Fibroblast of mammary gland (primary cell): Measurements from ENCODE around the gene SLC25A12.
"Not testable (repeated sequence)": the region's sequence is repeated elsewhere in the genome, so short reads cannot be mapped to it uniquely, and the experiment has no call there.

ENCODE experiments used
- DNase-seq: peaks from one replicate; pipeline ENCODE4 v3.0.0-alpha.2; 2010; ENCODE audit warnings: low read depth
- H3K4me3 ChIP-seq: 2 replicates; pipeline ENCODE4 v1.5.1; 2011; ENCODE audit warnings: low read depth, mild to moderate bottlenecking, low read length, moderate library complexity; ENCODE audit not compliant: control insufficient read depth
- CTCF ChIP-seq: conservative IDR thresholded peaks from 2 replicates; pipeline ENCODE4 v1.5.1; 2011; ENCODE audit warnings: low read depth, low read length, inconsistent platforms; ENCODE audit not compliant: control insufficient read depth, insufficient read depth

The SLC25A12 gene

GRCh38 chr2:171909266-171909665 is 15.2 kb upstream of the SLC25A12 start:
- no peak overlapping the region for H3K4me3 ChIP-seq
- no peak for DNase-seq
- no peak for TF ChIP-seq CTCF

- no peak for DNase-seq
- no peak overlapping the region for H3K4me3 ChIP-seq
- no peak for TF ChIP-seq CTCF
These were observed 14.2 kb upstream of the SLC25A12 start for GRCh38 chr2:171908235-171908634.

GRCh38 chr2:171902840-171903420 is 8.9 kb upstream of the SLC25A12 start:
- no peak overlapping the region for H3K4me3 ChIP-seq
- no peak for DNase-seq
- TF ChIP-seq CTCF: no peak

GRCh38 chr2:171899623-171900282 is 5.7 kb upstream of the SLC25A12 start:
- not testable (repeated sequence) for H3K4me3 ChIP-seq, DNase-seq

- no peak overlapping the region for H3K4me3 ChIP-seq
- TF ChIP-seq CTCF: no peak
- DNase-seq: no peak
These were observed 1.7 kb upstream of the SLC25A12 start for GRCh38 chr2:171895786-171896185.

- TF ChIP-seq CTCF: no peak
- H3K4me3 ChIP-seq: peak overlapping the region; percentile 97
- no peak for DNase-seq
These were observed 536 bp upstream of the SLC25A12 start for GRCh38 chr2:171894612-171894947.

- H3K4me3 ChIP-seq: peak overlapping the region; percentile 97
- peak; percentile 14 for DNase-seq
- TF ChIP-seq CTCF: no peak
These were observed 734 bp downstream of the SLC25A12 start for GRCh38 chr2:171893196-171893823.
